Posterior cingulate gyrus (tissue), 11 donors: ENCODE measurements around the gene POLDIP2.
"Not testable (repeated sequence)": the region's sequence is repeated elsewhere in the genome, so short reads cannot be mapped to it uniquely, and the experiment has no call there.

Experiments
- DNase-seq, 10 donors: peaks; one replicate each; pipeline versions ENCODE4 v3.0.0 to v3.0.0-alpha.2; 2020 to 2021; ENCODE audit warnings: mixed read lengths in 3 of 10
- intact Hi-C: fragments of 100-400 bp; cut with DNase I; formaldehyde crosslinking; loops from one replicate; pipeline ENCODE4 v1.15.1; 2023

Gene POLDIP2

DNA sequence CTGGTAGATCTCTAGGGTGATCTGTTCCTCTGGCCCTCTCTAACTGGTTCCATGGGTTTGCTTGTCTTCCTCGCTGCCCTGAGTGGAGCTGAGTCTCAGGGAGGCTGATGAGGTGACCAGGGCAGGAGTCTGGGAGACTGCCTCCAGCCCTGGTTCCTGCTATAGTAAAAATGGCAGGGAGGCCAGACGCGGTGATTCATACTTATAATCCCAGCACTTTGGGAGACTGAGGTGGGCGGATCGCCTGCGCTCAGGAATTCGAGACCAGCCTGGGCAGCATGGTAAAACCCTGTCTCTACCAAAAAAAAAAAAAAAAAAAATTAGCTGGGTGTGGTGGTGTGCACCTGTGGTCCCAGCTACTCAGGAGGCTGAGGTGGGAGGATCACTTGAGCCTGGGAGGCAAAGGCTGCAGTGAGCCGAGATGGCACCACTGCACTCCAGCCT is 18.5 kb downstream of the POLDIP2 start:
- intact Hi-C loops: not testable (repeated sequence)
- peak in 1 of 10 donors; percentile 81 for DNase-seq

DNA sequence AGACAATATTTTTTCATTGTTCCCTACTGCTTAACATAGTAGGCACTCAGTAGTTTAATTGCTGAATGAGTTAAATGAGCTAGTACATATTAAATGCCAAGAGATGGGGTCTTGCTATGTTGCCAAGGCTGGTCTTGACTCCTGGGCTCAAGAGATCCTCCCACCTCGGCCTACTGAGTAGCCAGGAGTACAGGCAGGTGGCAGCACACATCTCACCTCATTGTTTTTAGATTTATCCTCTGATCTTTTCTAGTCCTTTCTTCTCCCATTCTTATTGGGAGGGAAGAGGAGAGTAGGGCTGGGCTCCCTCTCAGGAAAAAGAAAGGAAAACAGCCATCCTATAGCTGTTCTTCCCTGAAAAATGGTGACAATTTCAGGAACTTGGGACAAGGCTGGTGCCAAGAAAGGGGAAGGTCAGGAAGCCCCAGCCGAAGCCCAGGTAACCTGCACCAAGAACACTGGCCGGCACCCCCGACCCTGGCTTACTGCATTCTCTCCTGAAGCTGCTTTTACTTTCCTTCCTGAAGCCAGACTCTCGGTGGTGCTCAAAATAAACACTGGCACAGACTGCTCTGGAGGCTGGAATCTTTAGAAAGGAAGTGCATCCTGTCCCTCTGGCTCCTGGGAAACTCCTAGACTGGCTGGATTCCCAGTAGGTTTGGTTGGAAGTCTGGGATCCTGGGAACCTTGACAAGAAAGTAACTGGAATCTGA is 19.1 kb downstream of the POLDIP2 start:
- DNase-seq: peak in 4 of 10 donors; percentile 34 to 74 (median 39)
- intact Hi-C loops: no loop called here

DNA sequence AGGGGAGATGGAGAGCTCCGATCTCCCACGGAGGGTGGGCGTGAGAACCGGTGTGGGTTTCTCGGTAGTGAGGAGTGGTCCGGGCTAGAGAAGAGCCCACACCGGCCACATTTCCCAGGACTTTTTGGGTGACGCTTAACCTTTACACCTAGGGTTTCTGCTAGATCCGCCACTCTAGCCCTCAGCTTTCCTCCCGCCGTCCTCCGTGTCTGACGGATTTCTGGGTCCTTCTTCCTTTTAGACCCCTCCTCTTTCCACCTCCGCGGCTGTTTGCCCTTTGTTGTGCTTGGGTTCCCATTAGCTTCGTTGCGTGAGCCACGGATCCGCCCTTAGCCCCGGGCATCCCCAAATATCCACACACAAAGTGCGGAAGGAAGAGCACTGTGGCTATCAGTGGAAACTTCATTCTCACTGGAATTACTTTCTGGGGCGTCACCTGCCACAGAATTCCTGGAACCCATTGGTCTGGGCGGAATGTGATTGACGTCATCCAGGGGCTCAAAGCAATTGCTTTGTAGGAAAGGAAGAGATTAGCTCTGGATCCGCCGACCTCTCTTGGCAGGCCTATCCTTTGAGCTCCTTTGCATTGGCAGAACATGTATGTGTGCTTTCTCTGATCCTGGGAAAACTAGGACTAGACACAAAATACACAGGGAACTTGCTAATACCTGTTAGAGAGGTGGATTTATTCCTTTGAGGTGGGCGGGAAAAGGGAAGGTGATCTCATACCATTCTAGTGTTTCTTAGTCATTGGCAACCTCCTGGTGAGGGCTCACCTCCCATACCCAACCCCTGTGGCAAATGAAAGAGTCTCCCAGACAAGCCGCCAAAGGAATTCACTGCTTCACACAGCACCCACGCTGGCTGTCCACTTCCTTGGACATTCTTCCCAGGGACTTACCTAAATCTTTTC is 21.1 kb downstream of the POLDIP2 start:
- peak in 4 of 10 donors; percentile 34 to 65 (median 45) for DNase-seq
- intact Hi-C loops: loop anchor here (1.0 to 2.0 kb wide), 2 partner anchors 17 to 21 kb away; partner anchors contain the start of genes POLDIP2 and TMEM97

DNA sequence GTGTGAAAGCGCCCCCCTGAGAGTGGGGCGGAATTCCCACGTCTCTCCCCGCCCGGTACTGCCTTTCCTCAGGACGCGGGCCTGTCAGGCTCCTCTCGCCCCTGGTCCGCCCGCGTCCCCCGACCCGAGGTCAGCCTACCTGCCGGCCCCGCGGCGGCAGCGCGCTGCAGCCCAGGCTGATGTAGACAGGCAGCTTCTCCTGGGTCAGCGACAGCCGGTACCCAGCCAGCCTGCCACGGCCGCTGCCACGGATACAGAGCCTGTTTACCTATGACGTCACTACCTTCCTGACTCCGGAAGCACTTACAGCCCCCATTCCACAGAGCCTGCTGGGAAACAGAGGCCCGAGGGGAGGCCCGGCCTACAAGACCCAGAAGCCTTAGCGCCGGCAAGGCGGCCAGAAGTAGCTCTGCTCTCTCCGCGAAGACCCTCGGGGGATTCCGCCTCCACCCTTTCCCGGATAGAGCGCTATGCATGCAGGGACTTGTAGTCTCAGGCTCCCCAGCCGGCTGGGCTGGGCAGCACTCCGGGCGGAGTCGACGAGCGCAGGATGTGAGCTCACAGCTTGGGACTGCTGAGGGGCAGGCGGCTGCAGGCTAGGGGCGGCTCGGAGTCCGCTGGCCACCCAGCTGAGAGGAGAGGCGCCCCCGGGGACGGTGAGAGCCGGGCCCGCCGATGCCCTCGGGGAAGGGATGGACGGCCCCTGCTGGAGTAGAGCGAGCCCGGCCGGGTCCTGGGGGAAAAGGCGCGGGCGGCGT is 21.9 kb downstream of the POLDIP2 start, which contains the start of the genes IFT20 and TNFAIP1:
Gene IFT20, minus strand, starts transcription at position 272 of the 758 bp plus-strand sequence. CDS start 3,487 bp downstream, outside the sequence.
Gene TNFAIP1, plus strand, starts transcription at position 561 of the 758 bp plus-strand sequence. CDS start 3,761 bp downstream, outside the sequence.
- intact Hi-C loops: loop anchor here (1.0 to 2.0 kb wide), 2 partner anchors 17 to 22 kb away; partner anchors contain the start of genes POLDIP2 and TMEM97
- DNase-seq: peak; percentile 98 to 100 (median 99)

DNA sequence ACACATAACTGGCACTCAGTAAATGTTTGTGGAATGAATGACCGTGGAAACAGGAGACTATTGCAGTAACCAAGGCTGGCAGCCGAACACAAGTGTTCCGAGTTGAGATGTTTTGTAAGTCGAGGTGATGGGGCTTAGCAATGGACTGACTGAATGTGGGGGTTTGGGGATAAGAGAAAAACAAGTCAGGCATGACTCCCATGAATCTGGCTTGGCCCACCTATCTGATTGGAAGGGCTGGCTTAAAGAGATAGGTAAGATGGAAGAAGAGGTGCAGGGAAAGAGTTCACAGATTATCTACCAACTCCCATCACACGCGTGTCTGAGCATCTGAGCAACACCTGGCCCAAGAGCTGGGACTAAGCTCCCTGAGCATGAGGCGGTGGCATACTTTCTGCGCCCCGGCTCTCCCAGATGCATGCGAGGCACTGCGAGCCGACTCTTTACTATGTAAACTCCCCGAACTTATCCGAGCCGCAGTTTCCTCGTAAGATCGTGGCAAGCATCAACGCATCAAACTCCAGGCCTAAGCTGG is 22.6 kb downstream of the POLDIP2 start:
- no peak for DNase-seq
- intact Hi-C loops: loop anchor here (1.0 to 2.0 kb wide), 2 partner anchors 16 to 23 kb away; partner anchors contain the start of genes POLDIP2 and TMEM97

DNA sequence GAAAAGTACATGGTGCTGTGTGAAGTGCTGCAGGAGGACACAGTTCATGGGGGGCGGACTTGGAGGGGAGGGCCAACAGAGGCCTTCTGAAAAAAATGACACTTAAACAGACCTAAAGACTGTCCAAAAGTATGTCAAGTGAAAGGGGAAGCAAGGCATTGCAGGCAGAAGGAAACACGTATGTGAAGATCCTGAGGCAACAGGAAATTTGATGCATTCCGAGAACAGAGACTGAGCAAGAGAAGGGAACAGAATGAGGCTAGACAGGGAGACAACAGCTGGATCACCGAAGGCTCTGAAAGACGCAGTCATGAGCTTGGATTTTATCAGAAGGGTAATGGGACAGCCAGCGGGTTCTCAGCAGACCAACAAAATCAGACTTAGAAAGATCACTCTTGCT is 23.2 kb downstream of the POLDIP2 start:
- intact Hi-C loops: loop anchor here (2.0 kb wide), 1 partner anchor 15 kb away; the partner anchor contains the start of gene TMEM97
- peak in 1 of 10 donors; percentile 2 for DNase-seq

DNA sequence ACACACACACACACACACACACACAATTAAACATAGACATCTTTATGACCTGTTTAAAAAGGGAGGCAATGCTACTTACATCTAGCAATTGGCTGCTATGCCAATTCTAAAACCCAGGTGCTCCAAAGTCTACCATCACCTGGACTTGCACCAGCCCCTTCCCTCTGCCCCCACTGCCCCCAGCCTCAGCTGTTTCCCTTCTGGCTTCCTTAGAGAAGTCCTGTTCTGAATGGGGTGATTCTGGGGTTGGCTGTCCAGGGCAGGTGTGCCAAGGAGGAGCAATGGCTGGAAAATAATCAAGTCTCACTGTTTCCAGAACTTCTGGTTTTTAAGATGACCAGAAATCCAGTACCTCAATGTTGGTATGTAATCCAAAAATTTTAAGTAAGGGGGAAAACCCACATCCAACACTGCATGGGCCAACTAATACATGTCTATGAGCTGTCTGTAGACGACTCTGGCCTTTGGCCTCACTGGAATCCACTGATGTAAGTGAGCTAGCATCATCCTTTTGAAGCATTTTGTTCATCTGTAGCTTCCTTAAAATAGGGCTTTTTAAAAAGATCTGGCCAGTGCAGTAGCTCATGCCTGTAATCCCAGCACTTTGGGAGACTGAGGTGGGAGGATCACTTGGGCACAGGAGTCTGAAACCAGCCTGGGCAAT is 24.1 kb downstream of the POLDIP2 start:
- intact Hi-C loops: no loop called here
- DNase-seq: peak in 1 of 10 donors; percentile 4

DNA sequence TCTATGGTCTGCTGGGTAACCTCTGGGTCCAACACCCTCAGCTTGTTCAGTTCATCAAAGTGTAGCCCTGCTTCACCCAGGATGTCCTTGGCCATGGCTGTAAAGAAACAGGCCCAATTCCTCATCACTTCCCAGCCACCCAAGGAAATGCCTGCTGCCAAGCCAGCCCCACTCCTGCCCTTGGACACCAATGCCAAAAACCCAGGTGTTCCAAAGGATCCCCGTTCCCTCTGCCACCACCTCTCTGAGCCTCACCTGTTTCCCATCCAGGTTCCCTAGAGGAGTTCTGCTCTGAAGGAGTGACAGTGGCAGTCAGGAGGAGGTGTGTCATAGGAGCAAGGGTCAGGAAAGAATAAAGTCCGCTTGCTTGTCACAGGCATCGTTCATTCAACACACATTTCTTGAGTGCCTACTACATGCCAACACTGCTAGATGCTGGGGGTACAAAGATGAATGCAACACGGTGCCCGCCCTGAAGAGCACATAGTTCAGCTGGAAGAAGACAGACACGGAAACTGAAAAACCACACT is 25.4 kb downstream of the POLDIP2 start:
- intact Hi-C loops: no loop called here
- peak in 1 of 10 donors; percentile 13 for DNase-seq

DNA sequence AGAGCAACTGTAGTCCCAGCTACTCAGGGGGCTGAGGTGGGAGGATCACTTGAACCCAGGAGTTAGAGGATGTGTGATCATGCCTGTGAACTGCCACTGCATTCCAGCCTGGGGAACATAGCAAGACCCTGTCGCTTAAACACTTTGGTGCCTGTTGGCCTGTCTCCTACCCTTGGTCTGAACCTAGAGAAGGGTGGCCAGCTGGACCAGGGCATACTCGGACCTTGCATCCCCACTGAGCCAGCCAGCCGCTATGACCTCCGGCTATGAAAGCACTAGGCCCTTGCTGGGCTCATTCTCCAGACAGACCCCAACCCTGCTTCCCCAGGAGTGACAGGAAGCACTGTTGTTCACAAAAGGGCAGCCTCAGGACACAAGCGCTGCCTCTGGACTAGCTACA is 26.7 kb downstream of the POLDIP2 start:
- intact Hi-C loops: no loop called here
- peak in 1 of 10 donors; percentile 46 for DNase-seq

DNA sequence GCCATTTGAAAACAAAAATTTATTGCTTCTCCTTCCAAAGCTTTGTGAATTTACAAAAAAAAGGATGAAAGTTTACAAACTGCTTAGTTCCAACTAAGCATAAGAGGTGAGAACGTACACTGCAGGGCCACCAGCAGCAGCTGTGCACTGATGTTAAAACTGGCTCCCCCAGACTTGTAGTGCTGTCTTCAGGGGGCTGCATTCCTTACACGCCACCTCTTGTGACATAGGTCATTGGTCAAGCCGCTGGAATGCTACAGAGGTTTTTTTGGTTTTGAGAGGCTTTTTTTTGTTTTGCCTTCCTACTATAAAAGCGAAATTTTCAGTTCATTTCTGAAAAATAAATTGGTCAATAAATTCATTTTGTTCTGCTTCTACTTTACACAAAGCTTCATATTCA is 29.0 kb downstream of the POLDIP2 start:
- intact Hi-C loops: no loop called here
- DNase-seq: no peak

DNA sequence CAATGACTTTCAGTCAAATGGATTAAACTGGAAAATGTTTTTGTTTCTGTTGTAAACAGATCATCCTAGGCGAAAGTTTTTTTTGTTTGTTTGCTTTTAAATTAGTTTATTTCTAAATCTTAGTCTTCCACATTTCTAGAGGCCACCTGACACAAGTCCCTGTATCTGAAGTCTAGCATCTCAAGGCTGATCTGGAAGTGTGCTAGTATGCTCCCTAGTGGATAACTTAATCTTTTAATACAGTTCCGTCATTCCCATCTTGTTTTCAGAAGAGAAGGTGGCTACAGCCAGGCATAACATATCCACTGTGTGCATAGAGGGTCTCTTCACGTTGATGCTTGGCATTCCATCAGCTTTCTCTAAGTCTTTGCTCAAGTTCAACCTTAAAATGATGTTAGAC is 29.6 kb downstream of the POLDIP2 start:
- no peak for DNase-seq
- intact Hi-C loops: no loop called here

DNA sequence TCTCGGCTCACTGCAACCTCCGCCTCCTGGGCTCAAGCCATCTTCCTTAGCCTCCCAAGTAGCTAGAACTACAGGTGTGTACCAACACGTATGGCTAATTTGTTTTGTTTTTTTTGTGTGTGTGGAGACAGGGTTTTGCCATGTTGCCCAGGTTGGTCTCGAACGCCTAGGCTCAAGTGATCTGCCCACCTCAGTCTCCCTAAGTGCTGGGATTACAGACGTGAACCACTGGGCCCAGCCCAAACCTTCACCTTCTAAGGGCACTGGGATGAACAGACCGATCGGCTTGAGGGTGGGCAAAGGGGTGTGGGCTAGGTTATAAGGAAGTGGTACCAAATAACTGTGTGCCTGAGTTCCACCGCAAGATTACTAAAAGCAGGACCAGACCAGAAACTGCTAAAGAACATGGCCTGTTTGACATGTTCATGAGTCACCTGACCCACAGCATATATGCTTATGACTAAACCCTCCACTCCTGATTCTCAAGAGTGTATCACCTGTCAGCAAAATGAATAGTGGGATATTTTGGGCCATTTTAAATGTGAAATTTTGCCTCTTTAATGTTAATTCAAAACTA is 30.2 kb downstream of the POLDIP2 start:
- no peak for DNase-seq
- intact Hi-C loops: no loop called here

DNA sequence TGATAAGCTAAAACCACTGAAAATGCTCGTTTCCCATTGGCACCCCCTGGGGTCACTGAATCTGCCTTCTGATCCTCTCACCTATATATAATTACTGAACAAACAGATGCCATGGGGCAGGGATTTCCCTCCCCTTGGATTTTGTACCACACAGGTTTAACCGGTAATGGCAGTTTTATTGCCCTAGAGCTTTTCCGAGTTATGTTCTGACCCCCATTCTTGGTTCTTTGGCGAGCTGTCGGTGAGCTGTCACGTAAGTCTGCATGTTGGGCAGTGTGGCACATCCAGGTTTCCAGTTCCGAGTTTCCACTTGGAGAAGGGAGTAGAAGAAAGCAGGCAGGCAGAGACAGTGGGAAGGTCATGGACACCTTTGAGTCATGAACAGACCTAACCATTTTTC is 31.2 kb downstream of the POLDIP2 start:
- intact Hi-C loops: no loop called here
- DNase-seq: no peak

DNA sequence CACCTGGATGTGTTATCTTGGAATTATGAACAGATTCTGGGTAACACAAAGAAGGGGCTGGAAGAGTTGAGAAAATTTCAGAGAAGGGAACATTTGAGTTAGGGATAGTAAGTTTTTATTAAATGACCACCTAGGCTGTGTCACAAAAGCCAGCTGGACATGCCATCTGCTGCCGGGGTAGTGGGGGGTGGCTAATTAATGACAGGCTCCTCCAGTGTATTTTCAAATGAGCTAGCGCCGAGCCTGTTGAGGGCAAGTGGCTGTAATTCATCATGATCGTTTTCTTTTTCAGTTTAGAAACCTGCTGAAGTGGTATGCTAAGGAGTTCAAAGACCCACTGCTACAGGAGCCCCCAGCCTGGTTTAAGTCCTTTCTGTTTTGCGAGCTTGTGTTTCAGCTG is 32.1 kb downstream of the POLDIP2 start:
- DNase-seq: no peak
- intact Hi-C loops: no loop called here

DNA sequence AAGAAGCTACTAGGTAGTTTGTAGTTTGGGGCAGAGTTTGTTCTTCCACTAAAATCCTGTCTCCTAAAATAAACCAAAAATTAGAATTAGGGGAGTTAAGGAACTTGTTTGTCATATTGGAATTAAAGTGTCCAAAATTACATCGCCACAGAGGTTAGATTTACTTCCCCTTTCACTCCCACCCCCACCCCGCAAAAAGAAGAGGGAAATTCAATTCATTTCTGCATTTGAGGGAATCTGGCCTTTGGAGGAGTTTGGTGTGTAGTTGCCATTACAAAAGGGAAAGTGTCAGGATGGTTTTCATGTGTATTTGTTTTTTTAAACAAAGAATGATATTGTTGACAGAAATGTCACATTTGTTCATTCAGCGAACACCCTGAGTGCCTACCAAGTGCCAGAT is 32.5 kb downstream of the POLDIP2 start:
- intact Hi-C loops: no loop called here
- no peak for DNase-seq

DNA sequence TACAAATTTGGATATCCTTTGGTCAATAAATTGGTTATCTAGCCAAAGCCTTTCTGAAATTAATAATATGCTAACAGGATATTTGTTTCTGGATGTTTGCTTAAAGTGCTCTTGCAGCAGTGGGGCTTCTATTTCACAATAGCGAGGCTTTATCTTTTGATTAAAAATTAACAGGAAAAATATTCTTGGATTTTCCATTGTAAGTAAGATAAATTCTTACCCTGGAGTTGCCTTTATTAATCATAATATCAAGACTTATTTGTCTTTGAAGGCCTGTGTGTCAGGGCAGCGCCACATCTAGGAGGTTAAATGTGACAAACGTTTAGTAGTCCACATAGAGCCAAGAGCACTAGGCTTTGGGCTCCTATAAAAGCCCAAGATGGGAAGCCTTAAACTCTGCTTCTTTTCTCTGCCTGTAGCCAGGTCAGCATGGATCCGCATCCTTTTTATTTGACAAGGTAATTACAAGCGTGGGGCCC is 33.0 kb downstream of the POLDIP2 start:
- intact Hi-C loops: no loop called here
- no peak for DNase-seq

DNA sequence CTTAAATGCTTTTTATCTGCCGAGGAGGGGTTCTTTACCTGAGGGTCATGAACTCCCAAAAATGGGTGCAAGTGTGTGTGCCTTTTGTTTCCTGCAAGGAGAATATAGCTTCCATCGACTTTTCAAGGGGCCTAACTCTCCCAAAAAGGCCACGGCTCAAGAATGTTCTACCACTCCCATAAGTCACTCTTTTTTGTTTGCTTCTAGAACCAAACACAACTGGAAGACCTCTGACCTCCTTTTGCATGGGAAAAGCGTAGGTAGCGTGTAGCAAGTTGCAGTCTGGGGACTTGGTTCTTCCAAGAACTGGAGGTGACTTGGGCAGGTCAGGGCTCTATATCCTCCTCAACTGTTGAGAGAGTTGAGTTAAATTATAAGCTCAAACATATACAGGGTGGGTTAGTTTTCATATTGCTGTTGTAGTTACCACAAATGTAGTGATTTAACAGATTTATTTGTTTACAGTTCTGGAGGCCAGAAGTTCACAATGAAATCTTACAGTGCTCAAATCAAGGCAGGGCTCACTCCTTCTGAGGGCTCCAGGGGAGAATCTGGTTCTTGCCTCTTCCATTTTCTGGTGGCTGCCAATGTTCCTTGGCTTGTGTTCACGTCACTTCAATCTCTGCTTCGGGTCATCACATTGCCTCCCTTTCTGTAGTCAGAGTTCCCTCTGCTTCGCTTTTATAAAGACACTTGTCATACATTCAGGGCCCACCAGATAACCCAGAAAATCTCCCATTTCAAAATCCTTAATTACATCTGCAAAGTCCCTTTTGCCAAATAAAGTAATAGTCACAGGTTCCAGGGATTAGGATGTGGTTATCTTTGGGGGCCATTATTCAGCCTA is 36.9 kb downstream of the POLDIP2 start:
- DNase-seq: no peak
- intact Hi-C loops: no loop called here

DNA sequence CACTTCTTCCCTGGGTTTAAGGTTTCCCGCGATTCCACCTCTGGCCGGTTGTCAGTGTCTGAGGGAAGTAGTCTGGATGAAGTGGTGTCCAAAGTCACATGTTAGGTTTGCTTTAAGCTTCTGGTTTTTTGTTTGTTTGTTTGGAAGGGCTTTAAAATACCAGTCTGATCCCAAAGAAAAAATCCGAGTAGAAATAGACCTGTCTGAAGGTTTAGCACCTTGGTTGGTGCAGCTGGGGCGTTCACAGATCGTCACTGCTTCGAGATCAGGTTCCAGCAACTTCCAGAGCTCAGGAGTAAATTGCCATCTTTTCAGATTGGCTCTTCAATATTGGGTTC is 37.8 kb downstream of the POLDIP2 start:
- intact Hi-C loops: loop anchor here (2.0 kb wide), 1 partner anchor 15 kb away; the partner anchor contains the start of genes IFT20 and TNFAIP1
- no peak for DNase-seq
